Keratinocyte (primary cell): Measurements from ENCODE around the gene CARMIL1.

Experiments
- EZH2 ChIP-seq: IDR thresholded peaks from one replicate; pipeline ENCODE4 v1.6.1; 2012; ENCODE audit warnings: inconsistent platforms, mild to moderate bottlenecking, low read length, moderate library complexity
- TF ChIP-seq, protein P1 (sequence below), 3 experiments: IDR thresholded peaks in 1 of 3; conservative IDR thresholded peaks in 1 of 3; optimal IDR thresholded peaks in 1 of 3; 2 replicates in 2 of 3; 3 replicates in 1 of 3; pipeline versions ENCODE3 to v1.5.1; 2011; ENCODE audit warnings: low read length in 3 of 3, mild to moderate bottlenecking in 3 of 3, moderate library complexity in 2 of 3, control low read depth in 1 of 3, inconsistent platforms in 1 of 3; ENCODE audit not compliant: insufficient read depth in 2 of 3; ENCODE audit errors: extremely low read depth in 1 of 3

DNA sequence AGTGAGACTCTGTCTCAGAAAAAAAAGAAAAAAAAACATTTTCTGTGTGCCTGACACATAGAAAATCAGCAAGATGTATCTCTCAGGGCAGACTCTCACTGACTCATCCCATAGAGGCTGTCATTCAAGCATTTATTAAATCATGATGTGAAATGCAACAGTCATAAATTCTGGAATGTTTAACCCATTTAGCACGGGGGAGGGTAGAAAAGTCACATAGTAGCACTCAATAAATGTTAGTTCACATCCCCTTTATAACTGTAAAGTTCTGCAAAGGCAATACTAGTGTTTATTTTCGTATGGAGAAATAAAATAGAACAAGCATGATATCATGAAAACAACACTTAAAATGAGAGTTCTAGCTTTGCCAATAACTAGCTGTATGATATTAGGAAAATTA lies 15.5 kb upstream of the CARMIL1 start:
- TF ChIP-seq, protein P1, sequence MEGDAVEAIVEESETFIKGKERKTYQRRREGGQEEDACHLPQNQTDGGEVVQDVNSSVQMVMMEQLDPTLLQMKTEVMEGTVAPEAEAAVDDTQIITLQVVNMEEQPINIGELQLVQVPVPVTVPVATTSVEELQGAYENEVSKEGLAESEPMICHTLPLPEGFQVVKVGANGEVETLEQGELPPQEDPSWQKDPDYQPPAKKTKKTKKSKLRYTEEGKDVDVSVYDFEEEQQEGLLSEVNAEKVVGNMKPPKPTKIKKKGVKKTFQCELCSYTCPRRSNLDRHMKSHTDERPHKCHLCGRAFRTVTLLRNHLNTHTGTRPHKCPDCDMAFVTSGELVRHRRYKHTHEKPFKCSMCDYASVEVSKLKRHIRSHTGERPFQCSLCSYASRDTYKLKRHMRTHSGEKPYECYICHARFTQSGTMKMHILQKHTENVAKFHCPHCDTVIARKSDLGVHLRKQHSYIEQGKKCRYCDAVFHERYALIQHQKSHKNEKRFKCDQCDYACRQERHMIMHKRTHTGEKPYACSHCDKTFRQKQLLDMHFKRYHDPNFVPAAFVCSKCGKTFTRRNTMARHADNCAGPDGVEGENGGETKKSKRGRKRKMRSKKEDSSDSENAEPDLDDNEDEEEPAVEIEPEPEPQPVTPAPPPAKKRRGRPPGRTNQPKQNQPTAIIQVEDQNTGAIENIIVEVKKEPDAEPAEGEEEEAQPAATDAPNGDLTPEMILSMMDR (optimal IDR thresholded peaks at IDR 0.05 in 1 of 3, IDR thresholded peaks at IDR 0.05 in 1 of 3, conservative IDR thresholded peaks at IDR 0.05 in 1 of 3; ENCODE audit: extremely low read depth in 1 of 3, insufficient read depth in 2 of 3, low read length in 3 of 3) = no peak
- no peak for TF ChIP-seq EZH2
